GM23248 (cell line): ENCODE results near the gene DCAF5. TPM values are rescaled to one million over a fixed set of nuclear protein-coding genes. Genes with fewer than 3 reads are reported as not detected.
"Not testable (repeated sequence)": the region's sequence is repeated elsewhere in the genome, so short reads cannot be mapped to it uniquely, and the experiment has no call there.

Experiments
- DNase-seq: peaks from one replicate; pipeline ENCODE4 v3.0.0-alpha.2; 2015
- H2AFZ ChIP-seq: fragments of 200-600 bp; sonication (generic); 2 replicates; pipeline ENCODE4 v1.6.1; 2016; ENCODE audit warnings: antibody characterized with exemption
- H3F3A ChIP-seq: fragments of 200-600 bp; sonication (generic); 2 replicates; pipeline ENCODE4 v1.6.1; 2016; ENCODE audit warnings: mild to moderate bottlenecking, antibody characterized with exemption, mixed run types; ENCODE audit not compliant: insufficient read depth
- H3K27ac ChIP-seq: fragments of 200-600 bp; sonication (generic); 2 replicates; pipeline ENCODE4 v1.5.1; 2016; ENCODE audit warnings: mild to moderate bottlenecking
- H3K27me3 ChIP-seq: fragments of 200-600 bp; sonication (generic); replicated peaks from 2 replicates; pipeline ENCODE4 v1.6.1; 2016; ENCODE audit warnings: mild to moderate bottlenecking; ENCODE audit not compliant: insufficient read depth
- H3K36me3 ChIP-seq: fragments of 200-600 bp; sonication (generic); 2 replicates; pipeline ENCODE4 v1.6.1; 2016; ENCODE audit warnings: low read depth, mild to moderate bottlenecking
- H3K4me1 ChIP-seq: fragments of 200-600 bp; sonication (generic); 2 replicates; pipeline ENCODE4 v1.6.1; 2016; ENCODE audit warnings: mild to moderate bottlenecking; ENCODE audit not compliant: insufficient read depth
- H3K4me2 ChIP-seq: fragments of 200-600 bp; sonication (generic); one replicate; pipeline ENCODE4 v1.6.1; 2016; ENCODE audit warnings: mild to moderate bottlenecking; ENCODE audit not compliant: unreplicated experiment
- H3K4me3 ChIP-seq: fragments of 200-600 bp; sonication (generic); 2 replicates; pipeline ENCODE4 v1.5.1; 2016; ENCODE audit warnings: mild to moderate bottlenecking
- H3K79me2 ChIP-seq: fragments of 200-600 bp; sonication (generic); 2 replicates; pipeline ENCODE4 v1.6.1; 2016; ENCODE audit warnings: mild to moderate bottlenecking; ENCODE audit not compliant: insufficient read depth
- H3K9ac ChIP-seq: fragments of 200-600 bp; sonication (generic); 2 replicates; pipeline ENCODE4 v1.6.1; 2016; ENCODE audit warnings: mild to moderate bottlenecking
- H3K9me2 ChIP-seq: fragments of 200-600 bp; sonication (generic); 2 replicates; pipeline ENCODE4 v1.6.1; 2016; ENCODE audit warnings: mixed run types, mild to moderate bottlenecking, moderate library complexity; ENCODE audit not compliant: insufficient read depth
- H3K9me3 ChIP-seq: fragments of 200-600 bp; sonication (generic); one replicate; pipeline ENCODE4 v1.6.1; 2017; ENCODE audit warnings: low read depth
- H4K20me1 ChIP-seq: fragments of 200-600 bp; sonication (generic); 2 replicates; pipeline ENCODE4 v1.6.0; 2016; ENCODE audit not compliant: insufficient read depth
- EZH2 ChIP-seq: fragments of 200-600 bp; sonication (generic); IDR thresholded peaks from 2 replicates; pipeline ENCODE4 v1.6.1; 2018; ENCODE audit warnings: antibody characterized with exemption, mild to moderate bottlenecking; ENCODE audit not compliant: insufficient read depth, poor library complexity, severe bottlenecking
- EZH2phosphoT487 ChIP-seq: fragments of 200-600 bp; sonication (generic); IDR thresholded peaks from 2 replicates; pipeline ENCODE4 v1.6.1; 2018; ENCODE audit warnings: antibody characterized with exemption, moderate library complexity, mild to moderate bottlenecking, low read depth; ENCODE audit not compliant: insufficient read depth
- WGBS, 2 experiments: methylation state at CpG; one replicate each; pipeline ENCODE4 v1.1.6; 2015 to 2017; ENCODE audit warnings: low lambda C conversion rate in 2 of 2, low coverage in 1 of 2; ENCODE audit errors: missing lambda C conversion rate in 2 of 2; 5-methylcytosine and 5-hydroxymethylcytosine counted together
- in situ Hi-C: fragments of 300-500 bp; cut with MboI; formaldehyde crosslinking; loops from 2 replicates; pipeline ENCODE4 v1.15.0; 2020
- polyA plus RNA-seq: library from polyadenylated mRNA; unstranded; fragments of >200 nt; fragmentation: Nextera tagmentation; extraction: Ambion mirVana; gene quantifications from 2 replicates; pipeline ENCODE4 v1.2.1, GENCODE V29; 2016
- total RNA-seq: library from RNA; depleted of rRNA; stranded (reverse); fragments of >200 nt; shearing (Covaris generic); gene quantifications from 2 replicates; pipeline ENCODE4 v1.2.3, GENCODE V29; 2014

The DCAF5 gene
- total and polyA plus RNA-seq, 2 experiments from 2014 or later = 24.5 to 26.4 TPM

DNA sequence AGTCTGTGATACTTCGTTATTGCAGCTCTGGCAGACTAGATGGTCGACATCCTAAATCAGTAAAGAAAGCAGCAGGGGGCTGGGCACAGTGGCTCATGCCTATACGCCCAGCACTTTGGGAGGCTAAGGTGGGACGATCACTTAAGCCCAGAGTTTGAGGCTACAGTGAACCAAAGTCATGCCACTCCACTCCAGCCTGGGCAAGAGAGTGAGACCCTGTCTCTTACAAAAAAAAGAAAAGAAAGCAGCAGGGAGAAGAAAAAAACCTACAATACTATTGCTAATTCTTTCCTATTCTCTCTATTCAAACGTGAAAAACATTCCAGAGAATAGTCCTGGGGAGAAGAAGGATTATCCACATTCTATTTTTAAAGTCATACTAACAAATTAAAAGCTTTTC lies 79.5 kb downstream of the DCAF5 start:
- Histone ChIP-seq H3K36me3 (no peaks in the 10 kb centered on the region; the same call in 1 of the 2 replicates), H3K27me3 (no peaks in the 10 kb centered on the region), H3K4me3 (no peak overlapping the region), H3F3A (peaks cover 39% of the 10 kb centered on the region), H3K9me2 (no peaks in the 10 kb centered on the region), H3K79me2 (peaks cover 17% of the 10 kb centered on the region; the same call in 1 of the 2 replicates), H3K9me3 (no peaks in the 10 kb centered on the region), H3K27ac (no peak overlapping the region), H3K4me2 (no peak overlapping the region), H4K20me1 (no peaks in the 10 kb centered on the region), H3K4me1 (peaks cover 26% of the 10 kb centered on the region), H3K9ac (no peak overlapping the region), H2AFZ (no peak overlapping the region)
- no peak for TF ChIP-seq EZH2phosphoT487
- TF ChIP-seq EZH2 = no peak
- 88% methylated on average over 5 of the region's 5 CpGs for WGBS, 2 experiments
- in situ Hi-C loops = no loop called here
- DNase-seq = no peak

GRCh38 chr14:69072584-69072983 lies 80.3 kb downstream of the DCAF5 start:
- Histone ChIP-seq H3K9ac (no peak overlapping the region), H3K27me3 (no peaks in the 10 kb centered on the region), H3K4me1 (peaks cover 21% of the 10 kb centered on the region), H3F3A (peaks cover 36% of the 10 kb centered on the region), H3K9me3 (no peaks in the 10 kb centered on the region), H3K9me2 (no peaks in the 10 kb centered on the region), H3K4me2 (no peak overlapping the region), H3K27ac (no peak overlapping the region), H3K36me3 (peaks cover 4% of the 10 kb centered on the region; the same call in 1 of the 2 replicates), H4K20me1 (no peaks in the 10 kb centered on the region), H2AFZ (no peak overlapping the region), H3K4me3 (no peak overlapping the region), H3K79me2 (peaks cover 17% of the 10 kb centered on the region; the same call in 1 of the 2 replicates)
- WGBS, 2 experiments = 88 to 94% methylated on average over 2 of the region's 2 CpGs
- no peak for DNase-seq
- in situ Hi-C loops = no loop called here
- TF ChIP-seq EZH2phosphoT487 = no peak

GRCh38 chr14:69068744-69069421 lies 84.0 kb downstream of the DCAF5 start:
- no peaks in the 10 kb centered on the region for H3K9me2 ChIP-seq
- H3K27ac ChIP-seq = peak overlapping the region; percentile 86
- H2AFZ ChIP-seq = no peak overlapping the region
- peak overlapping the region; percentile 13 for H3K4me2 ChIP-seq
- H4K20me1 ChIP-seq = no peaks in the 10 kb centered on the region
- in situ Hi-C loops = no loop called here
- peak; percentile 92 for DNase-seq
- H3K9me3 ChIP-seq = no peaks in the 10 kb centered on the region
- peak overlapping the region; percentile 68 for H3K9ac ChIP-seq
- H3K27me3 ChIP-seq = no peaks in the 10 kb centered on the region
- H3F3A ChIP-seq = peaks cover 22% of the 10 kb centered on the region
- TF ChIP-seq EZH2 = no peak
- TF ChIP-seq EZH2phosphoT487 = no peak
- H3K4me3 ChIP-seq = no peak overlapping the region
- WGBS, 2 experiments = 21 to 26% methylated on average over 2 of the region's 2 CpGs
- peaks cover 17% of the 10 kb centered on the region for H3K4me1 ChIP-seq
- no peaks in the 10 kb centered on the region for H3K79me2 ChIP-seq
- H3K36me3 ChIP-seq = peaks cover 4% of the 10 kb centered on the region; the same call in 1 of the 2 replicates

DNA sequence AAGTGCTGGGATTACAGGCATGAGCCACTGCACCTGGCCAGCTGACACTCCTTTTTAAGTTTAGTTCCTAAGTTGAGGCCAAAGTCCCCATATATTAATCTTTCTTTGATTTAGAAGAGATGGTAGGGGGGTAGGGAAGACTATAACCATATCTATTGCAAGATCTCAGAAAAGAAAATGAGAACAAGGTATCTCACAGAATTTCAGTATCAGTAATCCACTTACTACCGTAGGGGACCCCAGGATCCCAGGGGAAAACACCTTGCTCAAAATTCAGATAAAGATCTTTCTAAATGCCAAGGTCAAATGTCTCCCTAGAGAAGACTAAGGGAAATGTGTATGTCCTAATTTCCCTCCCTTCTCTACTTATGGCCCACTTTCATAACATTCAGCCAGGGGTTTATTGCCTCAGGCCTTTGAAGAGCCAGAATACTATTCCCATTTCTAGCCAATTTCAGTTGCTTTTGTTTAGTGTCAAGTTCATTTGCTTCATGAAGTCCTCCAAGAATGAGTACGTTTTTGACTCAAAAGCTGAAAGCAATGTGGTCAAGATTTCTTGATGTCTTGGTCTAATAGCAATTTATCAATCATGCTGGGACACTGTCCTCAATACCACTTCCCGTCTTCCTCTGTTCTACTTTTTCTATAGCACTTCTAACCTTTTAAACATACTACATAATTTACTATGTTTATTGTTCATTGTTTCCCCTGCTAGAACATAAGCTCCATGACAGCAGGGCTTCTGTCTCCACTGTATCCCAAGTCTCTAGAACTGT lies 86.3 kb downstream of the DCAF5 start:
- Histone ChIP-seq H3K27me3 (no peaks in the 10 kb centered on the region), H3K9ac (no peak overlapping the region), H3F3A (peaks cover 24% of the 10 kb centered on the region), H3K4me2 (no peak overlapping the region), H3K4me1 (peaks cover 17% of the 10 kb centered on the region), H3K9me3 (no peaks in the 10 kb centered on the region), H3K9me2 (no peaks in the 10 kb centered on the region), H3K4me3 (no peak overlapping the region), H3K79me2 (no peaks in the 10 kb centered on the region), H4K20me1 (no peaks in the 10 kb centered on the region), H3K27ac (no peak overlapping the region), H2AFZ (no peak overlapping the region), H3K36me3 (peaks cover 12% of the 10 kb centered on the region)
- in situ Hi-C loops = no loop called here
- 85 to 95% methylated on average over 3 of the region's 3 CpGs for WGBS, 2 experiments
- DNase-seq = no peak
- TF ChIP-seq EZH2phosphoT487 (no peak), EZH2 (no peak)

- H3K79me2 ChIP-seq, H3K27ac ChIP-seq, H3K4me2 ChIP-seq, H3K27me3 ChIP-seq, H3K9me2 ChIP-seq, in situ Hi-C loops, H2AFZ ChIP-seq, H4K20me1 ChIP-seq, H3K4me3 ChIP-seq, H3K9ac ChIP-seq, H3K9me3 ChIP-seq, DNase-seq: not testable (repeated sequence)
- peaks cover 19% of the 10 kb centered on the region for H3K36me3 ChIP-seq
- H3K4me1 ChIP-seq = peaks cover 17% of the 10 kb centered on the region
- 90 to 95% methylated on average over 4 of the region's 4 CpGs for WGBS, 2 experiments
- peaks cover 30% of the 10 kb centered on the region for H3F3A ChIP-seq
Observed at GRCh38 chr14:69065934-69066333, 87.0 kb downstream of the DCAF5 start.
